KOPT-K1 (cell line): Measurements from ENCODE around the gene CRACR2B.

ENCODE experiments used
- H3K27ac ChIP-seq: fragments of 200-600 bp; sonication (generic); 2 replicates; pipeline ENCODE4 v1.5.1; 2016; ENCODE audit warnings: antibody characterized with exemption, mild to moderate bottlenecking, low read depth, low read length; ENCODE audit not compliant: poor library complexity, severe bottlenecking
- H3K36me3 ChIP-seq: fragments of 200-600 bp; sonication (generic); 2 replicates; pipeline ENCODE4 v1.5.1; 2017; ENCODE audit warnings: antibody characterized with exemption, mild to moderate bottlenecking, low read length, moderate library complexity; ENCODE audit not compliant: insufficient read depth
- H3K9me3 ChIP-seq: fragments of 200-600 bp; sonication (generic); 2 replicates; pipeline ENCODE4 v1.5.1; 2017; ENCODE audit warnings: antibody characterized with exemption, low read length, mild to moderate bottlenecking; ENCODE audit not compliant: insufficient read depth, poor library complexity, severe bottlenecking

CRACR2B gene

DNA sequence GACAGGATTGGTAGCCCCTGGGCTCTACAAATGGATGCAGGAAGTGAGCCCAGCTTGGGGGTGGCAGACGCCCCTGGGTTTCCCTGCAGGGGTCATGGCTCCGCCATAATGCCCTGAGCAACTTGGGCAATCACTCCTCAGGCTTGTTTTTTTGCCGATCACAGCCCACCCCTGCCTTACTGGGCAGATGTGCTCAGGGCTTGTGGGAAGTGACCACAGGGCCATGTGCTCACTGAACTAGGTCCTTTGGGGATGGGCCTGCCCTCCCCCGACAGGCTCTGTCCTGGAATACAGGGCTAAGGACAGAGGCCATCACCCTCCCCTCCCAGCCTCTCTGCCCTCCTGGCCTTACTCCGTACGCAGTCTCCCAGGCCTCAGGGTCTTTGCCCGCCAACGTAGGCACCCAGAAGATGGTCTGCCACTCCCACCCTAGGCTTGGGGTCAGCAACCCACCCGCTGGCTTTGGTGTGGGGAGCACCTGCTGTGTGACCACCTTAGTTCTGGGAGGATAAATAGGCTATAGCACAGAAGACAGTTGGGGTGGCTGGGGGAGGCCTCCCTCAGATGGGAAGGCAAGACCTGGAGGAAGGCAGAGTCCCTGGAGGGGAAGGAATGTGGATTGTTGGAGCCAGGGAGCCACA is 14.1 kb upstream of the CRACR2B start:
- no peaks in the 10 kb centered on the region for H3K9me3 ChIP-seq
- H3K27ac ChIP-seq: no peak overlapping the region
- H3K36me3 ChIP-seq: peaks cover 55% of the 10 kb centered on the region

DNA sequence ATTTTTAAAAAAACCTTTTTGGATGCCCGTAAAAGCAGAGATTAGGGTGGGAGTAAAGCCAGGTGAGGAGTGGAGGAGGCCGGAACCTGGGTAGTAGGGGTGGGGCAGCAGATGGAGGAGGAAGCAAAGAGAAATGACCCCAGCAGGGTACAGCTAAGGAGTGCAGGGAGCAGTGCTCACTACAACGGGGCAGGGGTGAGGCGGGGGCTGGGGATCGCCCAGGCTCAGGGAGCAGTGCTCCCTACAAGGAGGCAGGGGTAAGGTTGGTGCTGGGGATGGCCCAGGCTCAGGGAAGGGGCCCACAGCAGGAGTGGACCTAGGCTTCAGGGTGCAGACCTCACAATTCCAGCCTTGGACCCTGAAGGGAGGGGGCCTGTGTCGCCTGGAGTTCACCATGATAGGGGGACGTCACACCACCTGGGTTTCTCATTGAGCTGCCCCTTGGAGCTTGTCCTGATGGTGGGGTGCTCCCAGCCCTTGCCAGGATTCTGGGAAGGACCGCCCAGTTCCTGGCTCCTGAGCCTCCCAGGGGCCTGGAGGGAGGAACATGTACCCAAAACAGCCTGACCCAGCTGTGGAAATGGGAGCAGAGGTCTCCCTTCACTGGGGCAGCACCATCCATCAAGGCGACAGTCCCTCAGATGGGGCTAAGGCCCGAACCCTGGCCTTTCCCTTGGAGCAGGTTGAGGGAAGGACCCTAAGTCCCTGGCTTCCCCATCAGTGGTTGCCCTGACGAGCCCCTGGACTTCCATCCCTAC is 11.9 kb upstream of the CRACR2B start:
- Histone ChIP-seq H3K27ac (no peak overlapping the region), H3K9me3 (no peaks in the 10 kb centered on the region), H3K36me3 (peaks cover 51% of the 10 kb centered on the region)

DNA sequence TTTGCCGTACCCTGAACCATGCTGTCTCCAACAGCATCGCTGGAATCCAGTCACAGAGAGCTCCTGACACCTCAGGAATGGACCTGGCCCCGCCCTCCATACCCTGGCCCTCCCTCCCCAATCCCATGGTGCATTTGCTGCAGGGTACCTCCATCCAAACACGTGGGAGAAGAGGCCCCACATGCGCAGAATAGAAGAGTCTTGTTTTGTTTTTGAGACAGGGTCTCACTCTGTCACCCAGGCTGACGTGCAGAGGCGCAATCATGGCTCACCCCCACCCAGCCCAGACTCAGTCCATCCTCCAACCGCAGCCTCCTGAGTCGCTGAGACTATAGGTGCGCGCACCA is 11.3 kb upstream of the CRACR2B start:
- Histone ChIP-seq H3K9me3 (no peaks in the 10 kb centered on the region), H3K36me3 (peaks cover 46% of the 10 kb centered on the region), H3K27ac (no peak overlapping the region)

DNA sequence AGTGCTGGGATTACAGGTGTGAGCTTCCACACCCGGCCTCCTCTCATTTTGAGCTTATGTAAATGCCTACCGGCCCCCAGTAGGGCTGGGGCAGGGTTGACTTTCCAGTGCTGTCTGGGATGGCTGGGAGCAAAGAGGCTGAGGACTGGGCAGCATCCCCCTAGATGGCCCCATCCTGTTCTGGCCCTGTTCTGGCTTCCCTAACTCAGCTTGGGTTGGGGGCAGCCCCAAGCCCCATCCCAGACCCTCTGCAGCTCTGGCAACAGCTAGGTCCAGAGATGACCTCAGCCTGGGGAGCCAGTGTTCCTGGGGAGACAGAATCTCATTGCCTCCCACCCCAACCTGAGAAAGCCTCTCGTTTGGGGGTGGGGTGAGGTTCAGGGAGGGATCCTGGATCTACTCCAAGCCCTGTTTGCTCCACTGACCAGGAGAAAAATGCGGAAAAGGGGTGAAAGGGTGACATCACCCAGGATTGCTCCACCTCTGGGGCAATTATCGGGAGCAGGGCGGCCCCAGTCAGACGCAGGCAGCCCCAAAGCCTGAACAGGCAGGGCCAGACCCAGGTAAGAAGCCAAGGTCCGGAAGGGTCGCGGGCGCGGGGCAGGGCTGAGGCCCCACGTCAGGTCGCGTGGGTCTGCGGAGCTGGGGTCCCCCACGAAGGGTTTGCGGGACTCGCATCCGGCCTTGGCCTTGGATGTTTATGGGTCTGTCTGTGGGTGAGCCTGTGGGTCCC is 9.2 kb upstream of the CRACR2B start, which contains the start of gene PNPLA2:
PNPLA2 (plus strand) TSS at position 519 of the 733 bp plus-strand sequence. CDS start 805 bp downstream, outside the sequence.
- Histone ChIP-seq H3K36me3 (peaks cover 24% of the 10 kb centered on the region), H3K27ac (peak within 1 kb of the TSS; percentile 70), H3K9me3 (no peaks in the 10 kb centered on the region)

DNA sequence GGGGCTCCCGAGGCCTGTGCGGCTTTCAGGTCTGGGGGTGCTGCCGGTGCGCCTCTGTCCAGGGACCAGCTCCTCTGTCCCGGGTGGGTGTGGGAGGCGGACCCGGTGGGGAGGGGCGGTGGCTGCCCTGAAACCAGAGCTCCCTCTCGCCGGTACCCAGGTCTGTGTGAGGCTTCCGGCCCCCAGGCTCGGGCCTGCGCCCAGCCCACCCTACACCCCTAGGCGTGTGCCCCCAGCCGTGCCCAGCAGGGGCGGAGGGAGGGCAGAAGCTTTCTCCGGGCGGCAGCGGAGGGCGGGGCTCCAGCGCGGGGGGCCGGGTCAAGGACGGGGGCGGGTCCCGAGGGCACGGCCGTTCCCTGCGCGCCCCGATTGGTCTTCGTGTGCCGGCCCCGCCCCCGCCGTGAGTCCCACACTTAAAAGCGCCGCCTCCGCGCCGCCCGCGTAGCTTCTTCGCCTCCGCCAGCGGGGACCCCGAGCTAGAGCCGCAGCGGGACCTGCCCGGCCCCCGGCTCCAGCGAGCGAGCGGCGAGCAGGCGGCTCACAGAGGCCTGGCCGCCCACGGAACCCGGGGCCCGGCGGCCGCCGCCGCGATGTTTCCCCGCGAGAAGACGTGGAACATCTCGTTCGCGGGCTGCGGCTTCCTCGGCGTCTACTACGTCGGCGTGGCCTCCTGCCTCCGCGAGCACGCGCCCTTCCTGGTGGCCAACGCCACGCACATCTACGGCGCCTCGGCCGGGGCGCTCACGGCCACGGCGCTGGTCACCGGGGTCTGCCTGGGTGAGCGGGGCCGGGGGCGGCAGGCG is 8.4 kb upstream of the CRACR2B start:
- peaks cover 23% of the 10 kb centered on the region; the same call in 1 of the 2 replicates for H3K36me3 ChIP-seq
- peak overlapping the region; percentile 70 for H3K27ac ChIP-seq
- H3K9me3 ChIP-seq: no peaks in the 10 kb centered on the region

DNA sequence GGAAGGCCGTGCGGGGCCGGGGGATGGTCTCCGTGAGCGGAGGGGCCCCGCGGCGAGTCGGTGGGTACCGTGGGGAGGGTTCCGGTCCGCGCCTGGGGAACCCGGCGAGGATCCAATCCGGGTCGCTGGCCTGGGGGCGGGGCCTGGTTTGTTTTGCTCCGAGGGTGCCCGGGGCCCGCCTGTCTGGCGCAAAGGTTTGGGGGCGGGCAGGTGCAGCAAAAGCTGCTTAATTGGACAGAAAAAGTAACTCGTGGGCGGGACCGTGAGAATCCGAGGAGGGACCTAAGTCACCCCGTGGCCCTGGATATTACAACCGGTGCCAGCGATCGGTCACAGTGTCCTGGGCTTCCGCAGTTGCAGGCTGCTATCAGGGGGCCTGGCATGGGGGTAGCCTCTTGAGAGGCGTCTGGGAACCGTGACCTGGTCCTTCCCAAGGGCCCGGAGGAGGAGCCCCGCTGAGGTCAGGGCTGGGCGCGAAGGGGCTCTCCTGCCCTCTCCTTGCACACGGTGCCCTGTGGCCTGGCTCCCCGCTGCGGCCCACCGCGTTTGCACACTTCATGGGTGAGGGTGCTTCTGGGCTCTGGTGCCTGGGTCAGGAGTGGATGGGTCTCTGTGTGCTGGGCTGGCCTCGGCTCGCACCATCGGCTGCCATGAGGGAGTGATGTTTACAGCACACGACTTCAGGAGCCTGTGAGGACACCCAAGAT is 7.6 kb upstream of the CRACR2B start:
- H3K36me3 ChIP-seq: peaks cover 26% of the 10 kb centered on the region; the same call in 1 of the 2 replicates
- H3K27ac ChIP-seq: peak overlapping the region; percentile 70
- no peaks in the 10 kb centered on the region for H3K9me3 ChIP-seq

DNA sequence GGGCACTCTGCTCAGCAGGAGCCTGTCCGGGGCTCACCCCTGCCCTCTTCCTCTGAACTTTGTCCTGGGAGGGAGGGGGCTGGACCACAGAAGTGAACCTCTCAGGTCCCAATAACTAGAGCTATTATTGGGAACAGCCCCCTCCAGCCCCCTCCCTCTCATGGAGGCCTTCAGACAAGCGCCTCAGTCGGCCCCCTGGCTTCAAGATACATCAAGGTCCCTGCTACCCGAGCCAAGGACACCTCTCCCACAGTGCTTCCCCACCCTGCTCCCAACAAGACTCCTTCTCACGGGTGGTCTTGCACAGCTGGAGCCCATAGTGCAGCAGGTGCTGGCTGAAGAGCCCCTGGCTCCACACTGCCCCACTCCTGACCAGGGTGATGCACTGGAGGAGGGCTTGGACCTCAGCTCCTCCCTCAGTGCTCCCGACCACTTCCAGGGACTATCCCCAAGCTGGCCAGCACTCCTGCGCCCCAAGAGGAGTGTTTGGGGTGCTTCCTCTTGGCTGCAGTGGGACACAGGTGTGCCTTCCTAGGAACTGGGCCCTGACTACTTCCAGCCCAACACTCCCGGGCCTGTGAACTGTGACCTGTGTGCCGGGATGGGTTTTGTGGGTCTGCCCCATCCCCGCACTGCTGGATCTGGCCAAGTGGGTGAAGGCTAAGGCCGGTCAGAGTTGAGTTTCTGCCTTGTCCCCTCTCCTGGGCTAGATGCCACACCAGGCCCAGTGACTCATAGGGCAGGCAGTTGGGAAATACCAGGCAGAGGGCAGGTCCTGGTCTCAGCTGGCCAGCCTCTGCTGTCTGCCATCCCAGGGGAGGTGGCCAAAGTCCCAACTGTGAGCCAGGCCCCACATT is 6.8 kb upstream of the CRACR2B start:
- Histone ChIP-seq H3K36me3 (peaks cover 25% of the 10 kb centered on the region; the same call in 1 of the 2 replicates), H3K9me3 (no peaks in the 10 kb centered on the region), H3K27ac (peak overlapping the region; percentile 70)

DNA sequence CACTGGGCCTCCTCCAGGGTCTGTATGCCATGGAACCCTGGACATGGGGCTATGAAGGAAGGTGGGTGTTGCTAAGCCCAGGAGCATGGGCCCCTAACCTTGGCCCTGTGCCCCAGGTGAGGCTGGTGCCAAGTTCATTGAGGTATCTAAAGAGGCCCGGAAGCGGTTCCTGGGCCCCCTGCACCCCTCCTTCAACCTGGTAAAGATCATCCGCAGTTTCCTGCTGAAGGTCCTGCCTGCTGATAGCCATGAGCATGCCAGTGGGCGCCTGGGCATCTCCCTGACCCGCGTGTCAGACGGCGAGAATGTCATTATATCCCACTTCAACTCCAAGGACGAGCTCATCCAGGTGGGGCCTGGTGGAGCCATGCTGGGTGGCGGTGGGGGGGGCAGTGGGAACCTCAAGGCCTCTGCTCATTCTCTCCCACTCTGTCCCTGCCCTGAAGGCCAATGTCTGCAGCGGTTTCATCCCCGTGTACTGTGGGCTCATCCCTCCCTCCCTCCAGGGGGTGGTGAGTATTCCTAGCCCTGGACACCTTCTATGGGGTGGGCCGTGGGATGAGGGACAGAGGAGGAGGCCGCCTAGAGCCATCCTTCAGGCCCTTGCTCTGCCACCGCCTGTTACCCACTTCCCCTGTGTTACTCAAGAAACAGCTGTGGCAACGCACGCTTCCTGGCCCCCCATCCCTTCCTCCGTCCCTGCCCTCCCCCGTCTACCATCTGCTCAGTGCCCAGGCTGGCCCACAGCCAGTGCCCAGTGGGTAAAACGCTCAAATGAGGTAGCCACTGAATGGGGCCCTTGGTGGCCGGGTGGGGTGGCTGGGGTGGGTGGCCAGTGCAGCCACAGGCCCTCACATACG is 6.0 kb upstream of the CRACR2B start:
- no peak overlapping the region for H3K27ac ChIP-seq
- H3K9me3 ChIP-seq: no peaks in the 10 kb centered on the region
- H3K36me3 ChIP-seq: peaks cover 20% of the 10 kb centered on the region; the same call in 1 of the 2 replicates

DNA sequence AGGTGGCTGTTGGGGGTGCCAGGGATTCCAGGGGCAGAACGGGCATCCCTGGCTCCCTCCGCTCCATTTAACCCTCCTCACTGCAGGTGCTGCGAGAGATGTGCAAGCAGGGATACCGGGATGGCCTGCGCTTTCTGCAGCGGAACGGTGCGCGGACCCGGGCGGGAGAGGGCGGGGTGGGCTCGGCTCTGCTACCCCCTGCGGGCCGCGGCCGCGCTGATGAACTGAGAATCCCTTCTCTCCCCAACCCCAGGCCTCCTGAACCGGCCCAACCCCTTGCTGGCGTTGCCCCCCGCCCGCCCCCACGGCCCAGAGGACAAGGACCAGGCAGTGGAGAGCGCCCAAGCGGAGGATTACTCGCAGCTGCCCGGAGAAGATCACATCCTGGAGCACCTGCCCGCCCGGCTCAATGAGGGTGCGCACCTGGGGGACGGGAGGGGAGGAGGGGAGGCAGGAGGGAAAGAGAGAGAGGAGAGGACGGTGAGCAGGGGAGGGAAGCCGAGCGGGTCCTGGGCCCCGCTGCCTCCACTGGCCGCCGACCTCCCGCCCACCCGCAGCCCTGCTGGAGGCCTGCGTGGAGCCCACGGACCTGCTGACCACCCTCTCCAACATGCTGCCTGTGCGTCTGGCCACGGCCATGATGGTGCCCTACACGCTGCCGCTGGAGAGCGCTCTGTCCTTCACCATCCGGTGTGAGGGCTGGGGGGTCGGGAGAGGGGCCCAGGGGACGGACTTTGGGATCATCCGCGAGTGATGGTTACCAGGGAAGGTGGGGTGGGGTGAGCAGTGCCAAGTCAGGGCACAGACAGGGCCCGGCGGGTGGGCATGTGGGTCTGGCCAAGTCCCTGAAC is 4.1 kb upstream of the CRACR2B start:
- H3K27ac ChIP-seq: no peak overlapping the region
- peaks cover 20% of the 10 kb centered on the region; the same call in 1 of the 2 replicates for H3K36me3 ChIP-seq
- H3K9me3 ChIP-seq: no peaks in the 10 kb centered on the region

DNA sequence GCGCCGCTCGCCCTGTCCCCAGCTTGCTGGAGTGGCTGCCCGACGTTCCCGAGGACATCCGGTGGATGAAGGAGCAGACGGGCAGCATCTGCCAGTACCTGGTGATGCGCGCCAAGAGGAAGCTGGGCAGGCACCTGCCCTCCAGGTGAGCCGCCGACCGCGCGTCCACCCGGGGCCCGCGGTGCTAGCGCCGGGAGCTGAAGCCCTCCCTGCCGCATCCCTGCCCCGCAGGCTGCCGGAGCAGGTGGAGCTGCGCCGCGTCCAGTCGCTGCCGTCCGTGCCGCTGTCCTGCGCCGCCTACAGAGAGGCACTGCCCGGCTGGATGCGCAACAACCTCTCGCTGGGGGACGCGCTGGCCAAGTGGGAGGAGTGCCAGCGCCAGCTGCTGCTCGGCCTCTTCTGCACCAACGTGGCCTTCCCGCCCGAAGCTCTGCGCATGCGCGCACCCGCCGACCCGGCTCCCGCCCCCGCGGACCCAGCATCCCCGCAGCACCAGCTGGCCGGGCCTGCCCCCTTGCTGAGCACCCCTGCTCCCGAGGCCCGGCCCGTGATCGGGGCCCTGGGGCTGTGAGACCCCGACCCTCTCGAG is 3.3 kb upstream of the CRACR2B start:
- H3K36me3 ChIP-seq: peaks cover 20% of the 10 kb centered on the region; the same call in 1 of the 2 replicates

DNA sequence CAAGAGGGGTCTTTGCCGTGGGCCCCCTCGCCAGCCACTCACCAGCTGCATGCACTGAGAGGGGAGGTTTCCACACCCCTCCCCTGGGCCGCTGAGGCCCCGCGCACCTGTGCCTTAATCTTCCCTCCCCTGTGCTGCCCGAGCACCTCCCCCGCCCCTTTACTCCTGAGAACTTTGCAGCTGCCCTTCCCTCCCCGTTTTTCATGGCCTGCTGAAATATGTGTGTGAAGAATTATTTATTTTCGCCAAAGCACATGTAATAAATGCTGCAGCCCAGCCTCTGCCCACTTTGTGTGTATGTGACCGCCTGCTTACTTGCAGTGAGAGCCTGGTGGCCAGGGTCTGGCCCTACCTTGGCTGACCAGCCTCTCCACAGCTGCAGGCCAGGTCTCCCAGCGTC is 2.8 kb upstream of the CRACR2B start:
- H3K9me3 ChIP-seq: no peaks in the 10 kb centered on the region
- H3K27ac ChIP-seq: no peak overlapping the region
- peaks cover 20% of the 10 kb centered on the region; the same call in 1 of the 2 replicates for H3K36me3 ChIP-seq

More for the DNA sequence above, 3.3 kb upstream of the CRACR2B start:
- H3K27ac ChIP-seq: no peak overlapping the region
- H3K9me3 ChIP-seq: no peaks in the 10 kb centered on the region
